Muscle layer of duodenum (tissue), 2 donors: Measurements from ENCODE around the gene MAP2K3.
A peak's percentile ranks its signal among the peaks of the same experiment; 100 is the strongest.
"Not testable (repeated sequence)": the region's sequence is repeated elsewhere in the genome, so short reads cannot be mapped to it uniquely, and the experiment has no call there.

Experiments used
- H3K27ac ChIP-seq: one replicate; pipeline ENCODE4 v1.7.0; 2013; ENCODE audit warnings: mild to moderate bottlenecking, low read length
- H3K27me3 ChIP-seq: one replicate; pipeline ENCODE4 v1.7.0; 2013; ENCODE audit warnings: low read depth, mild to moderate bottlenecking, control low read depth, low read length
- H3K36me3 ChIP-seq, 2 donors: one replicate each; pipeline ENCODE4 v1.7.0; 2013; ENCODE audit warnings: low read length in 2 of 2, control low read depth in 1 of 2, mild to moderate bottlenecking in 1 of 2; ENCODE audit not compliant: insufficient read depth in 2 of 2, control insufficient read depth in 1 of 2
- H3K4me1 ChIP-seq, 2 donors: one replicate each; pipeline ENCODE4 v1.7.0; 2013; ENCODE audit warnings: low read length in 2 of 2, mild to moderate bottlenecking in 2 of 2, control low read depth in 1 of 2, moderate library complexity in 1 of 2; ENCODE audit not compliant: insufficient read depth in 2 of 2, control insufficient read depth in 1 of 2
- H3K4me3 ChIP-seq, 2 donors: one replicate each; pipeline ENCODE4 v1.7.0; 2013; ENCODE audit warnings: low read length in 2 of 2, low read depth in 1 of 2, mild to moderate bottlenecking in 1 of 2
- H3K9me3 ChIP-seq, 2 donors: one replicate each; pipeline ENCODE4 v1.7.0; 2013; ENCODE audit warnings: low read length in 2 of 2, control low read depth in 1 of 2, mild to moderate bottlenecking in 1 of 2; ENCODE audit not compliant: control insufficient read depth in 1 of 2
- donor health status: healthy.

MAP2K3 gene

GRCh38 chr17:21308931-21309381 is 24.4 kb downstream of the MAP2K3 start:
- peaks cover 0 to 35% of the 10 kb centered on the region in 2 donors for H3K36me3 ChIP-seq
- H3K9me3 ChIP-seq, H3K27me3 ChIP-seq, H3K27ac ChIP-seq, H3K4me1 ChIP-seq, H3K4me3 ChIP-seq: not testable (repeated sequence)

GRCh38 chr17:21310061-21310765 is 25.7 kb downstream of the MAP2K3 start:
- not testable (repeated sequence) for H3K9me3 ChIP-seq, H3K4me3 ChIP-seq, H3K4me1 ChIP-seq, H3K27ac ChIP-seq, H3K27me3 ChIP-seq
- peaks cover 0 to 34% of the 10 kb centered on the region in 2 donors for H3K36me3 ChIP-seq

GRCh38 chr17:21310766-21311602 is 26.5 kb downstream of the MAP2K3 start:
- H3K4me3 ChIP-seq, H3K27ac ChIP-seq, H3K9me3 ChIP-seq, H3K27me3 ChIP-seq, H3K4me1 ChIP-seq: not testable (repeated sequence)
- peaks cover 0 to 28% of the 10 kb centered on the region in 2 donors for H3K36me3 ChIP-seq

- peaks cover 0 to 25% of the 10 kb centered on the region in 2 donors for H3K36me3 ChIP-seq
Measured at GRCh38 chr17:21313320-21313719, 28.8 kb downstream of the MAP2K3 start.

GRCh38 chr17:21313761-21314160 is 29.2 kb downstream of the MAP2K3 start:
- not testable (repeated sequence) for H3K27me3 ChIP-seq, H3K4me3 ChIP-seq, H3K27ac ChIP-seq, H3K4me1 ChIP-seq, H3K9me3 ChIP-seq
- H3K36me3 ChIP-seq: peaks cover 0 to 21% of the 10 kb centered on the region in 2 donors

More at GRCh38 chr17:21313320-21313719, 28.8 kb downstream of the MAP2K3 start:
- H3K4me1 ChIP-seq: peaks cover 0 to 3% of the 10 kb centered on the region in 2 donors
- no peaks in the 10 kb centered on the region for H3K27me3 ChIP-seq
- peaks cover 0 to 8% of the 10 kb centered on the region in 2 donors for H3K9me3 ChIP-seq
- no peak overlapping the region for H3K4me3 ChIP-seq
- H3K27ac ChIP-seq: no peak overlapping the region

- not testable (repeated sequence) for H3K4me1 ChIP-seq, H3K27me3 ChIP-seq, H3K4me3 ChIP-seq, H3K27ac ChIP-seq, H3K9me3 ChIP-seq
- peaks cover 0 to 16% of the 10 kb centered on the region in 2 donors for H3K36me3 ChIP-seq
Measured at GRCh38 chr17:21314261-21314664, 29.8 kb downstream of the MAP2K3 start.

GRCh38 chr17:21314701-21315111 is 30.2 kb downstream of the MAP2K3 start:
- H3K4me1 ChIP-seq, H3K27me3 ChIP-seq, H3K9me3 ChIP-seq, H3K27ac ChIP-seq, H3K4me3 ChIP-seq: not testable (repeated sequence)
- H3K36me3 ChIP-seq: peaks cover 0 to 16% of the 10 kb centered on the region in 2 donors

- H3K27me3 ChIP-seq, H3K4me1 ChIP-seq, H3K4me3 ChIP-seq, H3K27ac ChIP-seq, H3K9me3 ChIP-seq: not testable (repeated sequence)
- H3K36me3 ChIP-seq: peaks cover 0 to 16% of the 10 kb centered on the region in 2 donors
Measured at GRCh38 chr17:21315246-21316000, 30.9 kb downstream of the MAP2K3 start.

- not testable (repeated sequence) for H3K9me3 ChIP-seq, H3K27ac ChIP-seq, H3K27me3 ChIP-seq, H3K4me1 ChIP-seq
- peaks cover 0 to 16% of the 10 kb centered on the region in 2 donors for H3K36me3 ChIP-seq
- peak overlapping the region in 1 of 2 donors; percentile 28 for H3K4me3 ChIP-seq
Measured at GRCh38 chr17:21316212-21316886, 31.8 kb downstream of the MAP2K3 start.

- not testable (repeated sequence) for H3K27ac ChIP-seq, H3K9me3 ChIP-seq, H3K27me3 ChIP-seq, H3K4me1 ChIP-seq
- Histone ChIP-seq H3K4me3 (peak overlapping the region in 1 of 2 donors; percentile 28), H3K36me3 (peaks cover 0 to 14% of the 10 kb centered on the region in 2 donors)
Measured at GRCh38 chr17:21316887-21317500, 32.5 kb downstream of the MAP2K3 start.
